Measurements from ENCODE around the gene HMGCLL1.

Gene HMGCLL1

GRCh38 chr6:55531496-55531895 lies 47.5 kb downstream of the HMGCLL1 start:
- DNase-seq (ENCODE audit: low spot score), result no peak

GRCh38 chr6:55530931-55531330 lies 48.1 kb downstream of the HMGCLL1 start:
- no peak for DNase-seq (ENCODE audit: low spot score)

DNA sequence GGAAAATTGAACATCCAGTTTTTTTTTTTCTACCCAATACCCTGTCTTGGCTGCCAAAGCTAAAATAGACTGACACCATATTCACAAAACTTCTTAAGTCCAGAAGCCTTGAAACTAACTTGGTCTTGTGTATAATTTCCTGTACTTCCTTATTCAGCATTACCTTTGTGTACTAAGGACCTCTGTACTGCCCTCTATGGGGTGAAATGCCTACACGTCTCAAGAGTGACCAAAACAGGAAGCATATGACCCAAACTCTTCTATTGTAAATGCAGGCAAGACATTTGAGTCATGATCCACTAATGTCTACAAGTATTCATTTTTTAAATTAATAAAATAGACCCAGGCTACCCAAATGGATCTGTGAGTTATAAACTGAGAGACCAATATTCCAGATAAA lies 50.4 kb downstream of the HMGCLL1 start:
- DNase-seq (ENCODE audit: low spot score), result no peak

DNA sequence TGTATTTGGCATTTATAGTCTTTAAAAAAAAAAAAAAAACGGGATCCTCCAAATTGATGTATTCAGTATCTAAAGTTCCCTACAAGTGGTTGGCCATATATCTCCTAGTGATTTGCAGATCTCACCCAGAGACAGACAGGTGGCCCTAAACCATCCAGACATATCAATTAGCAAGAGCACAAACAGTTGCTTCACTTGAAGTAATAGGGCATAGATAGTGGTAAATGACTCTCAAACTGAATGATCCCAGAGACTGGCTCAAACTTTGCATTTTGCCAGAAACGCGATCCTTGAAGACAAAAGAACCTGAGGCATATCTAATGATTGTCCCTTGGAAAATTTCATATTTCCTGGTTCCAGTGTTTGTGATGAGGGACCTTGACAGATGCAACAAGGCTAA lies 54.6 kb downstream of the HMGCLL1 start:
- DNase-seq (ENCODE audit: low spot score), result no peak

- DNase-seq (ENCODE audit: low spot score), result no peak
These were observed 60.4 kb downstream of the HMGCLL1 start for GRCh38 chr6:55518529-55519060.

DNA sequence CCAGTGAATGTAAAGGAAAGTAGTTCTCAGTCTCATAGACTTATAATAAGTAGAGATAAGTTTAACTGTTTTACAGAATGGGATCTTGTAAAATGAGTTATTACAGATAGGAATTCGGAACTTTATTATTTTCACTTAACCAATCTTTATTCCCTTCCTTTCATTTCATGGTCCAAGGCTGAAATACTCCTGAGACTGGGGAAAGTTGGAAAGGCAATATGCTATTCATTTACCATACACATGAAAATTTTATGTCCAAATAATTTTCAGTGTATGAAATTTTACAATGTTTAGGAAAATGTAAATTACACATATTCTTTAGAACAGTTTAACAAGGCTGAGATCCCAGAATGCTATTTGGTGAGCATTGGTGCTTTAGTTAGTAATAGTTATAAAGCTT lies 62.3 kb downstream of the HMGCLL1 start:
- no peak for DNase-seq (ENCODE audit: low spot score)

- DNase-seq (ENCODE audit: low spot score), result no peak
These were observed 66.1 kb downstream of the HMGCLL1 start for GRCh38 chr6:55512904-55513303.

GRCh38 chr6:55511122-55511800 lies 67.7 kb downstream of the HMGCLL1 start:
- no peak for DNase-seq (ENCODE audit: low spot score)

DNA sequence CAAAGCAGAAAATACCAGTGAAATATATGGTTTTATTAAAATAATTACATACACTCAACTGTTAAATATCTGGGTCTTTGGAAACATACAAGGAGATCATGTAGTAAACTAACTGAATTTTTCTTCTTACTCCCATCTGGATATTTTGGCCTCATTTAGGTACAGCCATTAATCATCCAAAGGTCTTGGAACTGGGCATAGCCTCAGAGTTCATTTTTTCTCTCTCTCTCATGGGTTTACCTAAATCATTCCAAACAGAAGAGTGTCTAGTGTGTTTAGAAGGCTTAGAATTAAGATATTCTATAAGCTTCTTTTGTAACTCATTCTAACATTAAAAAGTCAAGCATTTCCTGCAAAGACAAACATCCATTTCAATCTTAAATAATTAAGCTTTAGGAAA lies 79.4 kb downstream of the HMGCLL1 start:
- DNase-seq (ENCODE audit: low spot score), result no peak

DNA sequence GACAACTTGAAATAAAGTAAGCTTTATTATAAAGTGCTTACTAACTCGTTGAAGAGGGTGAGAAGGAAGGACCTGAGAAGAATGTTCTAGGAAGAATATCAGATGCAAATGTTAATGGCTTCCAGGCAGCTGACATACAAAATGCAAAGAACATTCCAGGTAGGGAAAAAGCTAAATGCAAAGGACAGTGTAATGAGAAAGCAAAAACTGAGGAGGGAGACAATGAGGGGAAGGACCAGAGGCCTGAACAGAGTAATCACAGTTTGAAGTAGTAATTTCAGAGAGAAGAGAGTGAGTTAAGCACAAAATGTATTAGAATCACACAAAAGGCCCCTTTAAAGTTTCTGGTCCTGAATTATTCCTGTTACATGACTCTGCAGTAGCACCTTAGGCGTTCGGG lies 81.3 kb downstream of the HMGCLL1 start:
- DNase-seq (ENCODE audit: low spot score), result no peak

- DNase-seq (ENCODE audit: low spot score), result no peak
These were observed 82.8 kb downstream of the HMGCLL1 start for GRCh38 chr6:55496201-55496600.

DNA sequence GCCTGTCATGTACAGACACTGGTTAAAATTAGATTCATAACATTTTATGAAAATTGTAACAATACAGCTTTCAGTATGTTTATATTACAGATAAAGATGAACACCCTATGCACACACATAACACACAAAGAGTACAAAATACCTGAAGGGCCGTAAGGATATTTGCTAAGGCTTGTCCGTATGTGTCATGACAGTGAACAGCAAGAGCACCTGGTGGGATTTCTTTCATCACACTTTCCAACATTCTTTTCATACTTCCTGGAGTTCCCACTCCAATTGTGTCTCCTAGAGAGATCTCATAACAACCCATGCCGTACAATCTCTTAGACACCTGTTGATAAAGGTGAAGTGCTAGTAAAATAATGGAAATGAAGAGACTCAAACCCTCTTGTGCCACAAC lies 83.7 kb downstream of the HMGCLL1 start:
- DNase-seq (ENCODE audit: low spot score), result no peak

DNA sequence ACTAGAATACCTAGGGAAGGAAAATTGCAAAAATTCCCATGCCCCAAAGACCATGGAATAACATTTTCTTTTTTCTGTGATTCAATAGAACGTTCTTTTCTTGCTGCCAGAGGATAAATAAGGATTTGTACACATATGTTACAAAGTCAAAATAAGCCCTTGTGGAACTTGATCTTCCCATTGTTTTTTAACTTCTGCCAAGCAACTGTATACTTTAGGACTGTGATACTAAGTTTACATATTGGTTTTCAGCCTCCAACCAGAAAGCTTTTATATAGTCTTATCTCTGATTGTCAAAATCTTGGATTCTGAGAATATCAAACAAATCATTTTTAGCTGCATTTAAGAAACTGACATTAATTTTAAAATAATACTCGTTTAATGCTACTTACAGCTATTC lies 84.6 kb downstream of the HMGCLL1 start:
- DNase-seq (ENCODE audit: low spot score), result no peak

DNA sequence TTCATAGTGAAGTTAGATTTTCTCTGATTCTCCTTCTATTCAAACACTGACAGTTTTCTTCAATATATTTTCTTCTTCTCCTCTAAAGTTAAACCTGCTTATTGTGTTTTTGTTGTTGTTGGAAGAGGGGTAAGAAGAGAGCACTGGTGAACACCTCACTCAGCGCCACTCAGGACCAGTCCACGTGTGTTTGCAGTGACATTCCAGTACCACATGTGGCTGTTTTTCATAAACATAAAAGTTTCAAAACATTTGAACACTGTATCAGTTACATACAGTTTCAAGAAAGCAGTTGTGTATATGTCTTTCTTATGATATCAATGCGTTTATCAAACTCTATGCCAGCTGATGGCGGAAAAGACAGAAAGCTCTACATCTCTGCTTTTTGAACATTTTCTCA lies 86.7 kb downstream of the HMGCLL1 start:
- DNase-seq (ENCODE audit: low spot score), result no peak

- no peak for DNase-seq (ENCODE audit: low spot score)
These were observed 88.1 kb downstream of the HMGCLL1 start for GRCh38 chr6:55490871-55491270.

DNA sequence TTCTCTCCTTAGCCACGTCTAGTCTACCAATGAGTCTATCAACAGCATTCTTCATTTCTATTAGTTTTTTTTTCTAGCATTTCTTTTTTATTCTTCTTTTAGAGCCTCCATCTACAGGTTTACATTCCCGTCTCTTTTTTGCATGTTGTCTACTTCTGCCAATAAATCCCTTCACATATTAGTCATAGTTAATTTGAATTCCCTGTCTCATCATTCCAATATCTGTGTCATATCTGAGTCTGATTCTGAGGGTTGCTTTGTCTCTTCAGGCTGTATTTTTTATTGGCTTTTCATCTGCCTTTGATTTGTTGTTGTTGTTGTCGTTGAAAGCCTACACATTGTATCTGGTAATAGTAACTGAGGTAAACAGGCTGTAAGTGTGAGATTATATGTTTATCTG lies 104.6 kb downstream of the HMGCLL1 start:
- DNase-seq (ENCODE audit: low spot score), result no peak

DNA sequence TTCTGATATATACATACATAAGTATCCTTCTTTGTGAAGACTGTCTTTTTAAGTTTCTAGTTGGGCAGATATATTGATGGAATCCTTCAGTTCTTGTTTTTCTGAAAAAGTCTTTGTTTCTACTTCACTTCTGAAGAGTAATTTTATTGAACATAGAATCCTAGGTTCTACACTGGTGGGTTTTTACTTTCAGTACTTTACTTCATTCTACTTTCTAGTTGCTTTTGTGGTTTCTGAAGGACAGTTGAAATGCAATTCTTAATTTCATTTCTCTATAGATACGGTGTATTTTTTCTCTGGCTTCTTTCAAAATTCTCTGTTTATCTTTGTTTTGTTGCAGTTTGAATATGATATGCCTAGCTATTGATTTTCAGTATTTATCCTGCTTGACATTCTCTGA lies 105.3 kb downstream of the HMGCLL1 start:
- no peak for DNase-seq (ENCODE audit: low spot score)

- no peak for DNase-seq (ENCODE audit: low spot score)
These were observed 109.0 kb downstream of the HMGCLL1 start for GRCh38 chr6:55469951-55470366.

GRCh38 chr6:55456016-55456415 lies 123.0 kb downstream of the HMGCLL1 start:
- no peak for DNase-seq (ENCODE audit: low spot score)

DNA sequence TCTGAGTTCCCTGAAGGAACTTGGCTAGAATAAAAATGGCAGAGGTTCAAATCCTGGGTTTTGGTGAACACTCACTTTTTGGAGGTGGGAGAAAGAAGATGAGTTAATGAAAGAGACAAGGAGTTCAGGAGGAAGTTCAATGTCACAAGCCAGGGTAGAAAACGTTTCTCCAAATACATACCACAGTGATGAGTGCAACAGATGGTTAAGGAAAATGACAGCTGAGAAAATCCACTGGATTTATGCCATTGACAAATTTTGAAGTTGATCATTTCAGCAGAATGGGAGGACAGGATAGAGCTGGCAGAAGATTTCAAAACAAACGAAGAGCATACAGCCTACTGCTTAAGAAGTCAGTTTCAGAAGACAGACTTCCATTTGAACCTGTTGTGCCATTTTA lies 129.0 kb downstream of the HMGCLL1 start:
- no peak for DNase-seq (ENCODE audit: low spot score)

DNA sequence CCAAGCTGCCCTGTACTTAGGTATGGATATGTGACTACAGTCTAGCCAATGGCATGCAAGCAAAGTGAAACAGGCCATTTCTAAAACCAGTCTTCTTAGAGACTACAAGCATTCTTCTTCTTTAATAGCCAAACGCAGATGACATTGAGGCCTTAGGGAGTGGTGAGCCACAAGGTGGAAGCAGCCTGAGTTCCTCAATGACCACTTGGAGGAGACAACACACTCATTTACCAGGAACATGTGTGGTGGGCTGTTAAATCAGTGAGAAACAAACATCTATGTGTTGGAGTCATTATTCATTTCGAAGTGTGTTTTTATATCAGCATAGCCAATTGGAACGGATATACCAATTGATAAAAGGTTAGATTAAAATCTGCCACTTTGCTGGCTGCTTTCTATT lies 129.8 kb downstream of the HMGCLL1 start:
- DNase-seq (ENCODE audit: low spot score), result no peak

DNA sequence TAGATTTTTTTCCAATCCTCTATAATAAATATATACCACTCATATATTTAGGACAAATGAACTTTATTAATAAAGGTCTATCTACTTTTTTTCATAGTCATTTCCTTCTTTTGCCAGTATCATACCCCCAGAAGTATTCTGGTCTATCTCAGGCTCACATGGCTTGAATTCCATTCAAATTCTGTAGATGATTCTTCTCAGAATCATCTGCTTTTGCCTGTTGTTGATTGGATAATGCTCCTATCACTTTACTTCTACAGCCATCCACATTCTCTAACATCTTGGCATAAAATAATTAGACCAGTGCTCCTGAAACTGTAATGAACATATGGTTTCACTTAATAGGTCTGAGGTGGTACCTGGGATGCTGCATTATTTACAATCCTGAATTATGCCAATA lies 130.5 kb downstream of the HMGCLL1 start:
- no peak for DNase-seq (ENCODE audit: low spot score)

- DNase-seq (ENCODE audit: low spot score), result no peak
These were observed 131.1 kb downstream of the HMGCLL1 start for GRCh38 chr6:55447891-55448290.

DNA sequence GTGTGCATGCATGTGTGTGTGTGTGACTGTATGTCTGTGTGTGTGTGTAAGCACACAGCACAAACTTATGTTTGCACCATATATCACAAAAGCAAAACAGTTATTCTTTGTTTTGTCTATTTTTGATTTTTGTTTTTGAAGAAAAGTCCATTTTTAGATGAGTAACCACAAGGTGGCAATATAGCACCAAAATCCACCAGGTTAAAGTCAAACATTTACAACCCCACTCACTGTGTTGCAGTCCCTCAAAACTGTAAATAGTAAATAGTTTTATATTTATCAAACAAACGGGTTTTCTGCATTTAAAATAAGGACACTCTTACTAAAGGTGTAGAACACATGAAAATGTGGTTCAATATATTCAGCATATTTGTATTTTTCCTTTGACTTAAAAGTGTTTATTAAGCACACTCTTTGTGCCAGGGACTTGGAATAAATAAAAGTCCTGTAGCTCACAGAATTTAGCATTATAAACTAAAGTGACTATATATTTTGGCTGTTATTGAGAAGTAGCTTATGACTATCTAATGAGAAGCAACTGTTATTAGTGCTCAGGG lies 133.3 kb downstream of the HMGCLL1 start:
- peak; percentile 2 for DNase-seq (ENCODE audit: low spot score)

Data from HuH-7 (cell line).